ENCODE data around the gene SLC15A4.

The SLC15A4 gene

DNA sequence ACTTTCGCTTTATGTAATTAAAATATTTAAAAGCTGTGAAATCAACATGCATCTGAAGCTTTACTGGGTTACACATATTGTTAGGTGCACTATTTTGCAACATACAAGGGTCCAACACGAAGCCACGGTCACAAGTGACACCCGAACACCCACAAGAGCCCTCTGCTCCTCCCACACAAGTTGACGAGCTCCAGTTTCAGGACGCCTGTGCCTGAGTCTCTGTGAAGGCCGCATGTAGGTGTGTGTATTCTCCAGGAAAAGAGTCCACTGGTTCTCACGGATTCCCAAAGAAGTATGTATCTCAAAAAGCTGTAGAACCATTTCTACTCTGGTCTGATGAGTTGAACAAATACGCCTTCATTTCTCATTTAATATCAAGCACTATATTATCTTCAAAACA is 12.0 kb downstream of the SLC15A4 start:
- Histone ChIP-seq H4K91ac (ENCODE audit: low read depth, low read length) (no peak overlapping the region), H3K4ac (ENCODE audit: low read depth, low read length) (peak overlapping the region; percentile 78), H2AFZ (ENCODE audit: insufficient read depth, low read length, poor library complexity) (no peak overlapping the region), H3K14ac (ENCODE audit: low read length) (no peak overlapping the region), H3K4me2 (ENCODE audit: low read length) (no peak overlapping the region), H3K4me3 (ENCODE audit: low read depth, low read length) (no peak overlapping the region), H3K36me3 (ENCODE audit: control insufficient read depth in 1 of 2, insufficient read depth in 2 of 2, low read length in 2 of 2) (peaks cover 26 to 29% of the 10 kb centered on the region in 2 experiments), H3K18ac (ENCODE audit: low read length) (no peak overlapping the region), H3K9me3 (ENCODE audit: insufficient read depth, low read depth, low read length) (no peaks in the 10 kb centered on the region), H3K23ac (ENCODE audit: low read length) (no peak overlapping the region), H2BK12ac (ENCODE audit: low read length) (no peak overlapping the region), H3K27ac (ENCODE audit: low read depth, low read length) (no peak overlapping the region), H4K12ac (ENCODE audit: low read depth, low read length) (no peak overlapping the region), H3K4me1 (ENCODE audit: control insufficient read depth in 1 of 2, insufficient read depth in 2 of 2, low read length in 2 of 2) (no peaks in the 10 kb centered on the region), H3K9ac (ENCODE audit: low read length) (no peak overlapping the region), H2BK120ac (ENCODE audit: insufficient read depth, low read length, poor library complexity) (no peak overlapping the region), H2BK5ac (ENCODE audit: low read depth, low read length, poor library complexity) (no peak overlapping the region), H3K79me2 (ENCODE audit: control insufficient read depth, insufficient read depth, low read length, poor library complexity) (peaks cover 5% of the 10 kb centered on the region), H3K79me1 (ENCODE audit: low read length) (no peaks in the 10 kb centered on the region), H2AK5ac (ENCODE audit: low read length) (no peak overlapping the region), H3K27me3 (ENCODE audit: insufficient read depth, low read length) (no peaks in the 10 kb centered on the region), H4K8ac (ENCODE audit: low read depth, low read length) (no peak overlapping the region)
- no peak for DNase-seq
- 100% methylated on average over 1 of the region's 9 CpGs for WGBS (ENCODE audit: extremely low coverage, insufficient coverage, insufficient read length)

DNA sequence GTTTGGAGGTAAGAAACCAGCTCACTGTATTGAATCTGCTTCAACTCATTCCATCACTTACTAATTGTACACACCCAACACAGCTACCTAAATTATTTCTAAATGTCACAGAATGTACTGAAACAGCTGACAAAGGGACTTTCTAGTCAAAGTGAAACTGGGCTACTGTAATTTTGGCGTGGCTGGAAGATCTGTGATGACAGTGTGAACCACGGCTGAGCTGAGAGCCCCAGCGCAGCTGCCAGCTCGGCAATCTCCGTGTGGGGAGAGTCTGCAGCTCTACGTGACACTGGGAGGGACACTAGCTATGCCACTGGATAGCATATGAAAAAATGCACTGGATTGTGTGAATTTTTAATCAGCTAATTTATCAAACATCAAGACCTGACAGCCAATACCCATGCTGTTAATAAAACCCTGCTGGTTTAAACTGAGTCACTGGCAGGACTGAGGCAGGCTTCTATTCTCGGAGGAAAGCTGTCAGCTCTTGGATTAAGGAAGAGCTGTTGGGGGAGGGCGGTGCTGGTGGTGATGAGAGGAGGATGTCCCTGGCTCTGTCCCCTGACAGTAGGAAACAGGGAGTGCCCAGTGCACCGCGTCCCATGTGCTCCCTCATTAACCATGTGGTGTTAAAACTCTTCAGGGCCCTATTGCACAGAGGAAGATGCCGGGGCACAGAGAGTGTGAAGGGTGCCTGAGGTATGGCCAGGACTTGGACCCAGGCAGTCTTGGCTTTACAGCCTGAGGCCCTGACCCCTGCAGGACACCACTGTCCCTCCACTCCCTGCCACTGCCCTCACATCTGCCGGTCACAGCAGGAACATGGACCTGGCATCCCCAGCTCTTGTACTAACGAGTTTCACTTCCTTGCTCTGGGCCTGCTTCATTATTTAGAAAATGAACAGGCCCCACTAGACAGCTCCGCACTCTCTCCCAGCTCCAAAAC is 13.3 kb downstream of the SLC15A4 start:
- H4K8ac ChIP-seq (ENCODE audit: low read depth, low read length): no peak overlapping the region
- H3K27ac ChIP-seq (ENCODE audit: low read depth, low read length): no peak overlapping the region
- no peak overlapping the region for H3K4me2 ChIP-seq (ENCODE audit: low read length)
- H3K36me3 ChIP-seq (ENCODE audit: control insufficient read depth in 1 of 2, insufficient read depth in 2 of 2, low read length in 2 of 2): peaks cover 28 to 31% of the 10 kb centered on the region in 2 experiments
- H3K9me3 ChIP-seq (ENCODE audit: insufficient read depth, low read depth, low read length): no peaks in the 10 kb centered on the region
- no peaks in the 10 kb centered on the region for H3K4me1 ChIP-seq (ENCODE audit: control insufficient read depth in 1 of 2, insufficient read depth in 2 of 2, low read length in 2 of 2)
- no CpG with 5 or more reads among the region's 14 CpGs for WGBS (ENCODE audit: extremely low coverage, insufficient coverage, insufficient read length)
- H3K79me2 ChIP-seq (ENCODE audit: control insufficient read depth, insufficient read depth, low read length, poor library complexity): peaks cover 3% of the 10 kb centered on the region
- no peak overlapping the region for H3K18ac ChIP-seq (ENCODE audit: low read length)
- no peak overlapping the region for H3K23ac ChIP-seq (ENCODE audit: low read length)
- H3K4me3 ChIP-seq (ENCODE audit: low read depth, low read length): no peak overlapping the region
- H2BK12ac ChIP-seq (ENCODE audit: low read length): no peak overlapping the region
- H3K14ac ChIP-seq (ENCODE audit: low read length): no peak overlapping the region
- H2AFZ ChIP-seq (ENCODE audit: insufficient read depth, low read length, poor library complexity): no peak overlapping the region
- H3K79me1 ChIP-seq (ENCODE audit: low read length): no peaks in the 10 kb centered on the region
- no peak for DNase-seq
- H2BK120ac ChIP-seq (ENCODE audit: insufficient read depth, low read length, poor library complexity): no peak overlapping the region
- peak overlapping the region; percentile 9 for H3K4ac ChIP-seq (ENCODE audit: low read depth, low read length)
- no peak overlapping the region for H4K91ac ChIP-seq (ENCODE audit: low read depth, low read length)
- H3K27me3 ChIP-seq (ENCODE audit: insufficient read depth, low read length): no peaks in the 10 kb centered on the region
- H3K9ac ChIP-seq (ENCODE audit: low read length): no peak overlapping the region
- H2AK5ac ChIP-seq (ENCODE audit: low read length): no peak overlapping the region
- no peak overlapping the region for H4K12ac ChIP-seq (ENCODE audit: low read depth, low read length)
- no peak overlapping the region for H2BK5ac ChIP-seq (ENCODE audit: low read depth, low read length, poor library complexity)

- Histone ChIP-seq H2BK5ac (ENCODE audit: low read depth, low read length, poor library complexity) (no peak overlapping the region), H3K23ac (ENCODE audit: low read length) (no peak overlapping the region), H2AK5ac (ENCODE audit: low read length) (no peak overlapping the region), H3K18ac (ENCODE audit: low read length) (no peak overlapping the region), H2BK12ac (ENCODE audit: low read length) (no peak overlapping the region), H3K9ac (ENCODE audit: low read length) (no peak overlapping the region), H4K8ac (ENCODE audit: low read depth, low read length) (no peak overlapping the region), H3K14ac (ENCODE audit: low read length) (no peak overlapping the region), H3K79me2 (ENCODE audit: control insufficient read depth, insufficient read depth, low read length, poor library complexity) (peaks cover 3% of the 10 kb centered on the region), H4K12ac (ENCODE audit: low read depth, low read length) (no peak overlapping the region), H3K9me3 (ENCODE audit: insufficient read depth, low read depth, low read length) (no peaks in the 10 kb centered on the region), H3K27me3 (ENCODE audit: insufficient read depth, low read length) (no peaks in the 10 kb centered on the region), H3K4me3 (ENCODE audit: low read depth, low read length) (no peak overlapping the region), H3K4ac (ENCODE audit: low read depth, low read length) (no peak overlapping the region), H4K91ac (ENCODE audit: low read depth, low read length) (no peak overlapping the region), H2BK120ac (ENCODE audit: insufficient read depth, low read length, poor library complexity) (no peak overlapping the region), H3K4me2 (ENCODE audit: low read length) (no peak overlapping the region), H3K27ac (ENCODE audit: low read depth, low read length) (no peak overlapping the region), H2AFZ (ENCODE audit: insufficient read depth, low read length, poor library complexity) (no peak overlapping the region), H3K79me1 (ENCODE audit: low read length) (no peaks in the 10 kb centered on the region), H3K4me1 (ENCODE audit: control insufficient read depth in 1 of 2, insufficient read depth in 2 of 2, low read length in 2 of 2) (no peaks in the 10 kb centered on the region), H3K36me3 (ENCODE audit: control insufficient read depth in 1 of 2, insufficient read depth in 2 of 2, low read length in 2 of 2) (peaks cover 27 to 29% of the 10 kb centered on the region in 2 experiments)
- DNase-seq: no peak
- WGBS (ENCODE audit: extremely low coverage, insufficient coverage, insufficient read length): no CpG with 5 or more reads among the region's 12 CpGs
These were observed 15.1 kb downstream of the SLC15A4 start for GRCh38 chr12:128808651-128809050.

DNA sequence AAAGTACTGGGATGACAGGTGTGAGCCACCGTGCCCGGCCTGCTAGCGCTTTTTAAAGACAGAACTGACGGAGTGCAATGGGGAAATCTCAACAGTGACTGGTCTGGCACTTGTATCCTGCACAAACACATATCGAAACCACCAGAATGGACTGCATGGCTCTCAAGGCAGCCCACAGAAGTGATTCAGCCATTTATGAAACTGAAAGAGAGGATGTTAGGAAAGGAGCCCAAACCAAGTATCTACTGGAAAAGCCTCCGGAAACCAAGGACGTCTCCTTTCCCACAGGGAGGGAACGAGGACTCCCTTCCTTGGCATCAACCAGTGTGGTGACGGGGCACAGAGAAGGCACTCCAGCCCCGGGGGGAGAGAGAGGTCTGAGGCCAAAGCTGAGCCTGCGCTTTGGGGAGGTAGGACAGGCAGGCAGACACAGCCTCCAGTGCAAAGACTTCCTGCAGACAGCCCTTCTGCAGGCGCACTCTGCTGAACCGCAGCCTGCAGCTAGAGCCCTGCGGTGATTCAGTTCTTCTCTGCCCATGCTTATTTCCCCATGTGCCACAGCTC is 16.5 kb downstream of the SLC15A4 start:
- Histone ChIP-seq H4K91ac (ENCODE audit: low read depth, low read length) (no peak overlapping the region), H3K14ac (ENCODE audit: low read length) (no peak overlapping the region), H2BK12ac (ENCODE audit: low read length) (no peak overlapping the region), H3K4me2 (ENCODE audit: low read length) (no peak overlapping the region), H3K79me1 (ENCODE audit: low read length) (no peaks in the 10 kb centered on the region), H3K4ac (ENCODE audit: low read depth, low read length) (no peak overlapping the region), H3K23ac (ENCODE audit: low read length) (no peak overlapping the region), H3K27ac (ENCODE audit: low read depth, low read length) (no peak overlapping the region), H3K4me1 (ENCODE audit: control insufficient read depth in 1 of 2, insufficient read depth in 2 of 2, low read length in 2 of 2) (no peaks in the 10 kb centered on the region), H3K4me3 (ENCODE audit: low read depth, low read length) (no peak overlapping the region), H3K9ac (ENCODE audit: low read length) (no peak overlapping the region), H3K18ac (ENCODE audit: low read length) (no peak overlapping the region), H4K12ac (ENCODE audit: low read depth, low read length) (no peak overlapping the region), H4K8ac (ENCODE audit: low read depth, low read length) (no peak overlapping the region), H2BK5ac (ENCODE audit: low read depth, low read length, poor library complexity) (no peak overlapping the region), H3K9me3 (ENCODE audit: insufficient read depth, low read depth, low read length) (no peaks in the 10 kb centered on the region), H3K79me2 (ENCODE audit: control insufficient read depth, insufficient read depth, low read length, poor library complexity) (peaks cover 3% of the 10 kb centered on the region), H3K36me3 (ENCODE audit: control insufficient read depth in 1 of 2, insufficient read depth in 2 of 2, low read length in 2 of 2) (peaks cover 25 to 26% of the 10 kb centered on the region in 2 experiments), H2BK120ac (ENCODE audit: insufficient read depth, low read length, poor library complexity) (no peak overlapping the region), H3K27me3 (ENCODE audit: insufficient read depth, low read length) (no peaks in the 10 kb centered on the region), H2AFZ (ENCODE audit: insufficient read depth, low read length, poor library complexity) (no peak overlapping the region), H2AK5ac (ENCODE audit: low read length) (no peak overlapping the region)
- DNase-seq: peak in 1 of 2 donors; percentile 24
- WGBS (ENCODE audit: extremely low coverage, insufficient coverage, insufficient read length): no CpG with 5 or more reads among the region's 14 CpGs
